ENCODE results near the gene CERS6.

CERS6 gene

DNA sequence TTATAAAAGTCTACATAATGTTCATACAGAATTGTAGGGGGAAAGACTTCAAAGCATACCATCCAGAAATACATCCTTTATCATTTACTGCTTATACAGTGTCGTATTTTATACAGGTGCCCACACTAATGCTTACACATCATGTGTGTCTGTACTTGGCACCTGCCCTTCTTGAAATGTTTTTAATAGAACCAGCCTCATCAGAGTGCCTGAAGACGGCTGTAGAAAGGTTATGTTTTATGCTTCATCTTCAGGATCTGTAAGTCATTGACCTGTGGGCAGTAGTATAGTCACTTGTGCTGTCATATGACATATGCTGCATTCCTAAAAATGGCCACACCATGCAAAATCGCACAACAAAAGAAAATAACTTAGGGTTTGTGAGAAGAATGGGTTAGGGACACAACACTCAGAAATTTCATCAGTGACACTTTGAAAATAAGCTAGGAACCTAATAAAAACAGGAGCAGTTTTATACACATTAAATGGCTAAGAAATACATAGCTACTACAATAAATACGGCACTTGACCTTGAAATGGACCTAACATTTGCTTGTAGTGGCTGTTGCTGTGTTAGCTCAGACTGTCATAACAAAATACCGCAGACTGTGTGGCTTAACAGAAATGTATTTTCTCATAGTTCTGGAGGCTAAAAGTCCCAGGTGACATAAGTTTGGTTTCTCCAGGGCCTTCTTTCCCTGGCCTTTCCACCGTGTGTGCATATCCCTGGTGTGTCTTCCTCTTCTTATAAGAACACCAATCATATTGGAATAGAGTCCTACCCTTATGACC lies 112.6 kb downstream of the CERS6 start:
- DNase-seq (ENCODE audit: low read depth, low spot score) = no peak

DNA sequence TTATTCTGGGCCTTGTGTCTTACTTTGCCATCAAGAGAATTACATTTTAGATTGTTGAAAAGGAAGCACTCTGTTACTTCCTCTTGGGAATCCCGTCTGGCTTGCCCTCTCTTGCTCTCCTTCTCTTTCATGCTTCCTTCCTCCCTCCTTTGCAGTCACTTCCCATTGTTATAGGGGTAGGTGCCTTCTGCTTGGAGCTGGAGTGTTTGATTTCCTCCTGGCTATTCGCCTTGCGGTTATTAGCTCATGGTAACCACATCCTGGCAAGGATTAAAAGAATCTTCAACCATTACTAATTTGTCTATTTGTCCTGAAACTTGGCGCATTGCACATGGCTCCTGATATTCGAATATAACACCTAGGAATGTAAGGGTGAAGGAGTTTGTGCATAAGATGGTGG lies 115.0 kb downstream of the CERS6 start:
- no peak for DNase-seq (ENCODE audit: low read depth, low spot score)

DNA sequence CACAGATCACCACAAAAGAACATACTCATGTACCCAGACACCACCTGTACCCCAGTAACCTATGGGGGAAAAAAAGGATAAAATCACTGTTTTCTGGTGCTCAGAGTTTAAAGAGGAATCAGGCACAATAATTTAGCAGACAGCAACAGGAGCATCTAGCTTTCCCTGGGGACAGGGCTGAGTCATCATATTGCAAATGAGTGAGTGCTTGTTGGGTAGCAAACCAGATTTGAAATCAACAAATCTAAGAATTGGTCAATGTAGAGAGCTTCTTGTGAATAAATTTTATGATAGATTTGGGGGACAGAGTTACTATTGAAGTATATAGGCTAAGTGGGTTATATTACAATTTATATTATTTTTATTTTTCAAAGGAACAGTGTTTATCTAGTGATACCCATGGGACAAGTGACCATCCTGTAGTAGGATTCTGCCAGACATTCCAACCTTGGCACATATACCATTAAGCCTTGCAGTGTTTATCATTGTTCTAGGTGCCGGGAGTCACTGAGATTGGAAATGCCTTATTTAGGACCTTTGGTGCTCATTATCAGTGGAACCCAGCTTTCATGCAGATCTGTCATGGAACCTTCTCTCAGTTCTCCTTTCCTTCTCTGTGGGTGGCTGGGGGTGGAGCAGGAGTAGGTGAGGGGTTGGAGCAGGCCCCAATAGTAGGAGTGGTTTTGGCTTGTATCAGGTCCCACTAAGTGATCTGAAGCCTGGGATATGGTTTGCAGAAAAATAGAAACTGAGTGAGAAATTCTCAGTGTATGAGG lies 117.2 kb downstream of the CERS6 start:
- no peak for DNase-seq (ENCODE audit: low read depth, low spot score)

DNA sequence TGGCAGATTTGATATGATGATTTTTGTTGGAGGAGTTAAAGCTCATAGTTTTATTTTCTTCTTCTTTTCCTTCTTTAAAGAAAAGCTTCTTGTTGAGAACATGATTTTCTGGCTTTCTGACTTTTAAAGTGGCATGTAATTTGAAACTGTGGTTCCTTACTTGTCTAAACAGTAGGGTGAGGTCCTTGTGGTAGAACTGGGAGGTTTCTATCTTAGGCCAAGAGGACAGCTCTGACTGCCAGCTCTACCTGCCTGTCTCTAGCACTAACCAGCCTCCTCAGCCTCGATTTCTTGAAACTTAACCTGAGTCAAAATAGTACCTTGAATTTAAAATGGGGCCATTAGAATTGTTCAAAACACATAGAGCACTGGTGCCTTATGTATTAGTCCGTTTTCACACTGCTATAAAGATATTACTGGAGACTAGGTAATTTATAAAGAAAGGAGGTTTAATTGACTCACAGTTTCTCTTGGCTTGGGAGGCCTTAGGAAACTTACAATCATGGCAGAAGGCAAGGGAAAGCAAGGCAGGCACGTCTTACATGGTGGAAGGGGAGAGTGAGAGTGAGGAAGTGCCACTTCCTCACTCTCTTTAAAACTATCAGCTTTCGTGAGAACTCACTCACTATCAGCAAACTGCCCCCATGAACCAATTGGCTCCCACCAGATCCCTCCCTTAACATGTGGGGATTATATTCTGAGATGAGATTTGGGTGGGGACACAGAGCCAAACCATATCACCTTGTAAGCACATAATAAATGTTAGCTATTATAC lies 119.0 kb downstream of the CERS6 start:
- DNase-seq (ENCODE audit: low read depth, low spot score) = no peak

DNA sequence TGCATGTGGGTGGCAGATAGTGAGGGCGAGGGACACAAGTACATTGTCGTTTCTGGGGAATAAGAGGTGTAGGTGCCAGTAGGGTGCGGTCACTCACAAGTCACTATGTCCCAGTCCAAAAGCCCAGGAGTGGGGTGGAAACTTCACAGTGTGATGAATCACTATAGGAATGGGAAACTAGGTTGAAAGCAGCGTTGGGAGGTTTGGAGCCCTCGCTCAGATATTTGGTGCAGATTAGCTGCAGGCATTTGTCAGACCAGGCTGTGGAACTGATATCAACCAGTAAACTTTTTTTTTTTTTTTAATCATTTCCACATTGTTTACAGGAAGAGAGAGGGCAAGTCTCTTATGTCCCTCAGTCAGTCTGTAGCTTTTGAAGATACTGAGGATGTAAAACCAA lies 121.8 kb downstream of the CERS6 start:
- DNase-seq (ENCODE audit: low read depth, low spot score) = no peak

DNA sequence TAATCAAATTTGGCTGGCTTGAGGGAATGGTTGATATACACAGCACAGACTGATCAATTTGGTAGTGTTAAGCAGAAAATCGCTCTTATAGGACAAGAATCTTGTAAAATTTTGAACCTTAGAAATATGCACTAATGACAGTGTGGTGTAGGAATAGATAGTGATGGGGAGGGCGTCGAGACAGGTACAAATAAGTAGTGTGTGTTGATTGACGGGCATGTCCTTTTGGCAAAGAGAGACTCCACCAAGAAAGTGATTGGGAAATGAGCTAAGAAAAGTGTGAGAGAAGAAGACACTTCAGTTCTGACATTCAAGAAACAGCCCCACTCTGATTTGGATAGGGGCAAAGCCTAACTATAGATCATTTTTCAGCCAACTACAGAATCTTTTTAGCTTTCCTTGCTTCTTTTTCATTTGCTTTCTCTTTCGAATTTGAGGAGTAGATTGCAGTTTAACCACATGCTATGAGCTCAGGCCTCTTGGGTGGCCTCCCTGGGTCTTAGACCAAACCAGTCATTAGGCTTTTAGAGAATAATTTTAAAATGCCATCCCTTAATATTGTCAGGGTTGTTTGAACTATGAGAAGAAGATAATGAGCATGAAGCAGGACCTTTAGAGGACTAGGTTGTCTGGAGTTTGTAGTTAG lies 127.1 kb downstream of the CERS6 start:
- DNase-seq (ENCODE audit: low read depth, low spot score) = no peak

DNA sequence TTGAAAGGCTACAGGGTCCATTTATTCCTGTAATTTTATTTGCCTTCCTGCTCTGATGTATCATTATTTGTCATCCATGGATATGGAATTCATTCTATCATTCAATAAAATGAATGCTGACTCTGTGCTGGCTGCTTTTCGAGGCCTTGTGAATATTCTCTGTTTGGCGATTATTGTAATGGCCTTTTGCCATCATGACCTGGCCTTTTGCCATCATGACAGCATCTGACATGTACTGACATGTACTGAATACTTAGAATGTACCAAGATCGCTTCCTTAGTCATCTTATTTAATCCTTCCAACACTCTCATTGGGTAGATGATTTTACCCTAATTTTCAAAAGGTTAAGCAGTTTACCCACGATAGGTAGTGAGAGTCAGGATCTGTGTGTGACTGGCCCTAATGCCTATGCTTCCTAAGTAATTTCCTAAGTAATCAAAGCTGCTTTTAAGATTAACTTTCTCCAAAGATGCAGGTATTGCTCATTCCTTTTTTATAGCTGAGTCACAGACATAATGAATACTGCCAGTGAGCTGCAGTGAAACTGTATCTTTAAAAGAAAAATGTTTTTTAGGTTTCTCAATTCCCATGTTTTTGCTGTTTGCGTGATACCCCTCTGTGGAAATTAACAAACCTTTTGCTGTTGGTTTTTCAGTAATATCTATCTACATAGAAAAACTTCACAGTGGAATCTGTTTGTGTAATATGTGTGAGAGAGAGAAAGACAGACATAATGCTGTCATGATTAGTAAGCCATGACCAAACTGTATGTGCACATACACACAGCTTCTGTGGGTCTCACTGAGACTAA lies 127.8 kb downstream of the CERS6 start:
- DNase-seq (ENCODE audit: low read depth, low spot score) = no peak

DNA sequence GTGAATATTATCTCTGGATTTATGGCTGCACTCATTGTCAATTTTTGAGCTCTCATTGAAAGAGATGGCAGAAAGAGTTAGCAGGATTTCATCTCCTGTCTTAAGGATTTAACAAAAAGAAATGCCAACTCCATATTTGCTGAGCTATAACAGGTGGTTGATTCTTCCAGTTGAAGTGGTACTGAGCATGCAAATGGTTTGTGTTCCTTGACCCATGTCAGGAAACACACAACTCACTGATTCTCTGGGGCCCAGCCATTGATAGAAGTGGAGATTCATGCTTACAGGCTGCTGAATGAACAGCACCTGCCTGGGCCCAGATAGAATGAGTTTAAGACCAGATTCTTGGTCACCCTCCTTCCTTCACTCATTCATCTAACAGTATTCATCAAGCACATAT lies 128.8 kb downstream of the CERS6 start:
- no peak for DNase-seq (ENCODE audit: low read depth, low spot score)

DNA sequence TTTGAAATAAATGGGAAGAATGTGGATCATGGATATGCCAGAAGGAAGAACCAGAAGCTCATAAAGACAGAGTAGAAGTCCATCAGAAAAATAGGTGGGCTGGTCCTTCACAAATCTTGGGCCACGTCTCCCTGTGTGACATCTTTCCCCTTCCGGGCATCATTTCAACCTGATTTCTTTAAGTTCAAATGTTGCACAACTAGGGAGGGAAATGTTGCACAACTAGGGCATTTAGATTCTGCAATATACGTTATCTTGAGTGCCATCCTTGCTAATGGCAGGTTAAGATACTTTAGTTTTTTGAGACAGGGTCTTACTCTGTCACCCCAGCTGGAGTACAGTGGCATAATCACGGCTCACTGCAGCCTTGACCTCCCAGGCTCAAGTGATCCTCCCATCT lies 129.6 kb downstream of the CERS6 start:
- DNase-seq (ENCODE audit: low read depth, low spot score) = no peak

DNA sequence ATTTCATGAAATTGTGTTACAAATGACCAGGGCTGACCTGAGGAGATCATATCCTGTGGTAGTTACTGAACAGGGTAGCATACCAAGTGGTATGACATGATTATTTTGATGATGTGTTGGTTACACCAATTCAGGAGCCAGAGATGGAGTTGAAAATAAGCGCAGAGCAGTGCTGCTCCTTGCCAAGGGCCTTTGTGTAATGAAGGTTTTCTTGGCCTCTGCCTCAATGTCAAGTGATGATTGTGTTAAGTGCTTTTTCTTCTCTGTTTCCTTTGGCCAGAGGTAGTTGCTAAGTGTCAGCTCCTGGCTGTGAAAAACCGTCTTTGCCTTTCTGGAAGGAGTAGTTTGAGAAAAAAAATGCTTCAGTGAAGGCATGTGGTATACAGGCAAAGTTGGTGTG lies 131.2 kb downstream of the CERS6 start:
- DNase-seq (ENCODE audit: low read depth, low spot score) = no peak

DNA sequence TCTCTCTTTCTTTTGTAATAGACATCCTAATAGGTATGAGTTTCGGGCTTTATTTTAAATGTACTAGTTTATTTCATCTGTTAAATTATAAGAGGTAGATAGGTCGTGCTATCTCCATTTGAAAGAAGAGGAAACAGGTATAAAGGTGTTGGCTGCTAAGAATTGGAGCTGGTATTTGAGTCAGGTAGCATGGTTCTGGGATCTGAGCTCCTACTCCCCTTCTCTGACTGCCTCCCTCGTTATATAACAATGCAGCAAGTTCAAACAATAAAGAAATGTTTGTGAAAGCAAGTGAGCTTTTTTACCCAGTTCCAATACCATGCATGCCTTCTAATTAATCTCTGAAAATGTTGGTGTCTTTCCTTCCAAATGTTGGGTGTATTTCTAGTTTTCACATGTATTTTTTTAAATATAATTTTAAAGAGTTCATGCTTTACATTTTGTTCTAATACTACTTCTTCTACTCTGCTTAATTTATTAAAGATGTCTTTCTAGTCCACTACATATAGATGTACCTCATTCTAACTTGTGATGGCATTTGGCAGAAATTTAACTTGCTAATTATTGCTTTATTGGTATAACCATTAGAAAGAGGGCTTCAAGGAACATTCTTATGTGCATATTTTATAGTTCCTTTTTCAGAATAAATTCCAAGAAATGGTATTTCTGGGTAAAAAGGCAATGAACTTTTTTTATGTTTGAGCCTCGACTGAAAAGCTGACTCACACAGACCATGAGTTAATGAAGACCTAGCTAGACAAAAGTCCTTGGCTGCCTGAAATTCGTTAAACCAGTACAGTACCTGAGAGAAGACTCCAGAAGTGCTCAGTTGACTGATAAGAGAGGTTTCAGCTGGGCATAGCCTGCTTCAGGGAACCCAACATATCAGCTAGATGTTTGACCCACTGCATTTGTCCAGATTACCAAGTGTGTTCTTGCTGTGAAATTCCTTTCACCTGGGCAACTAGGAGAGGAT lies 133.5 kb downstream of the CERS6 start:
- no peak for DNase-seq (ENCODE audit: low read depth, low spot score)

DNA sequence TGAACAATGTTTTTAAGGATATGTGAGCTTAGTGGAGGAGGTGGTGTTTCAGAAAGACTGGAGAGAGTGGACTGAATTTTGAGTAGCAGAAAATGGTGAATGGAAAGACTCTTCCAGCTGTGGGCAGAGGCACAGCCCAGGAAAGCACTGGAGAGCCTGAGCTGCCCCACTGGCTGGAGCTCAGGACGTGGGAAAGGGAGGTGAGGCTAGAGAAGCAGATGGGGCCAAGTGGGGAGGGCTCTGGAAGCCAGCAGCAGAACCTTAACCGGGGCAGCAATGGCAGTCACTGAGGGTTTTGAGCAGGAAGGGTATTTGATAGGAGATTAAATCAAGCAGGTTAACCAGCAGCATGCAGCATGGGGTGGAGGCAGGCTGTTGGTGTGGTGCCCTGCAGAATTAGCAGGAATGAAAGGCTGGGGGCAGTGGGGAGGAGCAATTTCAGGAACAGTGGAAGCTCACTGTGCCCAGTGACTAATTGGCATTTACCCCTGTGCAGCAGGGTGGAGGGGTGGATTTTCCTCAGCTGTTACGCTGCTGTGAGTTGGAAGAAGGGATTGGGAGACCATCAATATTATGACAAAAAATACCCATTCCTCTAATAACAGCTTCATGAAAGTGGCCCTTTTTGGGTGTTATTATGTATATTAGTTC lies 136.2 kb downstream of the CERS6 start:
- DNase-seq (ENCODE audit: low read depth, low spot score) = no peak

DNA sequence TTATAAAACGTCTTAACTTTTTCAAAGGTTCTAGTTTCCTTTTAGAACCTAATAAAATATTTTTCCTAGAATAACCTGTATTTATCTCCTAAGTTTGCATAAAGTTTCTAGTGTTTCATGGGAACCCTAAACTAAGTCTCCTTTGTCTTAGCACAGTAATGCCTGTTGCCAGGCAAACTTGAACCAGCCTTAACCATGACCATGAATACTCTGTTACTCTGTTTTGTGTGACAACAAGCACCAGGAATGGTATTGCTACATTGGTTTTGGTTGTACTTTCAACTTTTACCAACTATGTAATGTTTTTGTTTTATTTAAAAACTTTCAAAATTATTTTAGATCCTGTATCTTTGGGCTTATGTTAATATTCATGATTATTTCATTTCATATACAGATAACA lies 137.6 kb downstream of the CERS6 start:
- no peak for DNase-seq (ENCODE audit: low read depth, low spot score)

DNA sequence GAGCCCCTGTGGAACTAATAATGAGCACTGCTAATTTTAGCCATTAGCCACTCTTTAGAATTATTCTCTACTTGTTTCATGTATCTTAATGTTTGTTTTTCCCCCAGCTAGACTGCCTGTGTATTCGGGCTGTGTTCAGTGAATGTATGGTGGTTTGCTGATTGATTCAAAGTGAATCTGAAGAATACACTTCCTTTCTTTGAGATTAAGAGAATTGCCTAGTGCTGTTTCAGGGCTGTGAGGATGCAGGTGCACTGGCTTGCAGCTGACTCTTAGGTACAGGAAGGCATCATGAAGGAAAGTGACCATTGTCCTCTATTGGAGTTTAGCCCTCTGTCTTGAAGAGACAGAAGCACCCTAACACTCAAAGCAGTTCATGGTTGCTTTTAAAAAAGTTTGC lies 138.7 kb downstream of the CERS6 start:
- DNase-seq (ENCODE audit: low read depth, low spot score) = no peak

DNA sequence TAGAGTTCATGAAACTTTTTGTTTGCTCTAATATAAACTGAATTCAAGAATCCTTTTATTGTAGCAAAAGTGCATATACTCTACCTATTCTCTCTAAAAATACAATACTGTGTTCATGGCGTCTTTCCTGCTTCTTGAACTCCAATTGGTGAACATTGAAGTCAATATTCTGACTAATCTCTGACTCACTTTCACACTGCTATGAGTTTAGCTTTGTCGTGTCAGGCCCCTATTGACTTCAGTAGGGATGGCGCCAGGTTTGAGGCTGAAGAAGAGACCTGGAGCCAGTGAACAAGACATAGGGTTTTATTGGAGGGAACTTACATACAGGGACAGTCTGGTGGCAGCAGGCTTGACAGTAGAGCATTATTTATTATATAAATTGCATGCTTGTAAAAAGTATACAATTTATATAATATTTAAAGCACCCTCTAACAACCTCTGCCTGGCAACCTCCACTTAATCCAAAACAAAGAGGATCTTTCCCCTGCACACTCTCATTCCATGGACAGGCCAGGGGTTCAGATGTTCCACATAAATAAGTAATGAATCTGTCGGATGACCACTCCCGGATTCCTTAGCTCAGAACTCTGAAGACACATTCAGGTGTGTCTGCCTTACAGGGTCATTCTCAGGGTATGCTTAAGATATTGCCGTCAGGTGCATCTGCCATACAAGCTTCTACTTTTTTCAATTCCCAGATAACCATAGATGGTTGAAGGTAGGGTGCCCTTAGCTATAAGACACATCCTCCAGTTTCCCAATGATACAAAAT lies 141.0 kb downstream of the CERS6 start:
- DNase-seq (ENCODE audit: low read depth, low spot score) = no peak

DNA sequence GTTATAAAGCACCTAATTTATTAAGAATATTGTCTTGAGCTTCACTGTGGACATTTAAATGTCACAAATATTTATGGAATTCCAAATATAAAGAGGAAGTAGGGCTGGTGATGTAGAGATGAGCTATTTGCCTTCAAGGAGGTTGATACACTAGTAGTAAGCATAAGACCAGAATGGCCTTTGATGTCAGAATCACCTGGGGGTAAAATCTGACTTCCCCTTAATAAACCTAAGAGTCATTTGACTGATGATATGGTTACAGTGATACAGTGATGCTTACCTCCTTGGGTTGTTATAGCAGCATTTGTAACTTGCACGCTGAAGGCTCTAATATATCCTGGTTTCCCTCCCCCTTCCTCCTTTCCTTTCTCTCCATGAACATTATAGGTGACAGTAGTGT lies 143.7 kb downstream of the CERS6 start:
- DNase-seq (ENCODE audit: low read depth, low spot score) = no peak

DNA sequence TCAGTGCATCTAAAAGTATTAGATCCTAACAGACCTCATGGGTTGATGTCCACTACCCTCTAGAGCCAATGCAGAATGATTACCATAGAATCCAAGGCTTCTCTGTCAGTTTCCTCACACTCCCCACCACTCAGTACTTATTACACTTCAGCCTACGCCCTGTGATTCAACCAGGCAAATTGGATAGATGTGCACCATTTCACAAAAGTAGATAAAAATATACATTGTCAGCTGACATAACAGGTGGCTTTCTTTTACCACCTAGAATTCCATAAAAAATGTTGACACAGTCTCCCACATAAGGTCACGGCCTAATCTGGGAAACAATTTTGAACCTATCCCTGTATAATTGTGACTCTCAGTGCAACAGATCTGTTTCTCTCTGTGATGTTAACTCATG lies 144.9 kb downstream of the CERS6 start:
- DNase-seq (ENCODE audit: low read depth, low spot score) = no peak

DNA sequence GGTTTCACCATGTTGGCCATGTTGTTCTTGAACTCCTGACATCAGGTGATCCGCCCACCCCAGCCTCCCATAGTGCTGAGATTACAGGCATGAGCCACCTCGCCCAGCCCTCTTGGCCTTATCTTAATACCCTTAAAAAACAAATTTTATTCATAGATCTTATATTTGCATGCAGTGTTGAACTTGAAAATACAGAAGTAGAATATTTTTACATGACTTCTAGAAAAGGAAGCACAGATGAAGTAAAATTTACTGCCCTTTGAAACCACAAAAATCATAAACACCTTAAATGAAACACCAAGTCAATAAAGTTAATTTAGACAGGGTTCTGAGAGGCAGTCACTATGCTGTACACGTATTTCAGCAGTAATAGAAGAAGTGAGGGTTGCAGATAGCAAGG lies 145.7 kb downstream of the CERS6 start:
- no peak for DNase-seq (ENCODE audit: low read depth, low spot score)

DNA sequence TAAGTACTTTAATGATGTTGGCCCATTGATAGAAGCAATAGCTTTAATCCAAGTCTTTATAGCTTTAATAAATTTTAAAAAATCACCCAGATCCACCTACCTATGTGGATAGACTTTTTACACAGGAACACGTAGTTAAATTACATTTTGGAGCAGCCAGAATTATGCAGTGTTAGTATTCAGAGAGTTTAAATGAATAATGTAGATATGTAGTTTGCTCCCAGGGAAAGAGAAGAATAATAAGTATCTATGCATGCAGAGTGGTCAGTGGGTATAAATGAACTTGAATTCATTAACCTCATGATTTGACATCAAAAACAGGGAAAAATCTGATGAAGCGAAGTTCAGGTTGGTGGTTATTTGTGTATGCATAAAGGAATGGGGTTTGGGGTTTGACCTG lies 146.3 kb downstream of the CERS6 start:
- no peak for DNase-seq (ENCODE audit: low read depth, low spot score)
